Bronchial epithelial cell (primary cell): ENCODE results near the gene RNF38. TPM values are rescaled to one million over a fixed set of nuclear protein-coding genes. Genes with fewer than 3 reads are reported as not detected.

Source experiments
- total RNA-seq: library from RNA; depleted of rRNA; stranded (reverse); fragments of >200 nt; gene quantifications from 2 replicates; pipeline ENCODE4 v1.2.1, GENCODE V29; 2014

Gene RNF38
- total RNA-seq, 1 donor from 2014 or later: 5.5 TPM

Other genes with a start within 250 kb of the RNF38 start
- not detected in 2 replicates for gene CCIN, start 230.9 kb downstream of the RNF38 start, total RNA-seq
- gene CLTA, start 209.3 kb downstream of the RNF38 start, total RNA-seq: 294 and 335 TPM in 2 replicates
- gene GNE, start 141.8 kb downstream of the RNF38 start, total RNA-seq: 11.5 and 14.7 TPM in 2 replicates
- gene MELK, start 172.6 kb upstream of the RNF38 start, total RNA-seq: 8.2 and 12.8 TPM in 2 replicates